H9 (cell line): ENCODE measurements around the gene IQGAP2. TPM values are rescaled to one million over a fixed set of nuclear protein-coding genes. Genes with fewer than 3 reads are reported as not detected.
"Not testable (repeated sequence)": the region's sequence is repeated elsewhere in the genome, so short reads cannot be mapped to it uniquely, and the experiment has no call there.

ENCODE experiments used
- DNase-seq: peaks from one replicate; pipeline ENCODE4 v3.0.0-alpha.2; 2017
- H2AFZ ChIP-seq: one replicate; pipeline ENCODE4 v1.6.1; 2013; ENCODE audit warnings: mild to moderate bottlenecking, low read length, control low read depth, moderate library complexity
- H2AK5ac ChIP-seq: 2 replicates; pipeline ENCODE4 v1.6.1; 2013; ENCODE audit warnings: low read length, control low read depth, mixed read lengths; ENCODE audit not compliant: insufficient read length
- H2BK120ac ChIP-seq: one replicate; pipeline ENCODE4 v1.6.1; 2013; ENCODE audit warnings: low read depth, mild to moderate bottlenecking, low read length, control low read depth, inconsistent platforms; ENCODE audit not compliant: poor library complexity, severe bottlenecking
- H2BK12ac ChIP-seq: 2 replicates; pipeline ENCODE4 v1.6.1; 2013; ENCODE audit warnings: low read length, control low read depth, mixed read lengths, low read depth; ENCODE audit not compliant: insufficient read length
- H2BK15ac ChIP-seq: 2 replicates; pipeline ENCODE4 v1.6.1; 2013; ENCODE audit warnings: low read depth, low read length, control low read depth
- H2BK20ac ChIP-seq: one replicate; pipeline ENCODE4 v1.6.1; 2013; ENCODE audit warnings: low read depth, mild to moderate bottlenecking, low read length, control low read depth, inconsistent platforms; ENCODE audit not compliant: poor library complexity, severe bottlenecking
- H2BK5ac ChIP-seq: 2 replicates; pipeline ENCODE4 v1.6.1; 2013; ENCODE audit warnings: low read length, control low read depth, mixed read lengths; ENCODE audit not compliant: insufficient read length
- H3K14ac ChIP-seq: 2 replicates; pipeline ENCODE4 v1.6.1; 2013; ENCODE audit warnings: low read length, control low read depth; ENCODE audit not compliant: insufficient read depth
- H3K18ac ChIP-seq: 2 replicates; pipeline ENCODE4 v1.6.1; 2013; ENCODE audit warnings: low read depth, mild to moderate bottlenecking, mixed read lengths, low read length, control low read depth; ENCODE audit not compliant: insufficient read length
- H3K23ac ChIP-seq: 2 replicates; pipeline ENCODE4 v1.6.1; 2013; ENCODE audit warnings: low read length, control low read depth, mixed read lengths, low read depth; ENCODE audit not compliant: insufficient read length
- H3K23me2 ChIP-seq: 2 replicates; pipeline ENCODE4 v1.6.1; 2013; ENCODE audit warnings: low read depth, mild to moderate bottlenecking, mixed read lengths, low read length, control low read depth; ENCODE audit not compliant: insufficient read length, poor library complexity, severe bottlenecking
- H3K27ac ChIP-seq: 2 replicates; pipeline ENCODE4 v1.5.1; 2013; ENCODE audit warnings: low read length, control low read depth, mixed read lengths, low read depth; ENCODE audit not compliant: insufficient read length
- H3K27me3 ChIP-seq: 2 replicates; pipeline ENCODE4 v1.6.1; 2013; ENCODE audit warnings: low read length, control low read depth, inconsistent platforms; ENCODE audit not compliant: insufficient read depth
- H3K4ac ChIP-seq: 2 replicates; pipeline ENCODE4 v1.6.1; 2013; ENCODE audit warnings: low read depth, mild to moderate bottlenecking, control low read depth, inconsistent platforms, low read length, moderate library complexity
- H3K4me1 ChIP-seq: 2 replicates; pipeline ENCODE4 v1.6.1; 2013; ENCODE audit warnings: low read length, control low read depth, inconsistent platforms; ENCODE audit not compliant: insufficient read depth
- H3K4me2 ChIP-seq: 2 replicates; pipeline ENCODE4 v1.6.1; 2013; ENCODE audit warnings: low read length, control low read depth, mixed read lengths; ENCODE audit not compliant: insufficient read length, insufficient read depth
- H3K56ac ChIP-seq: 2 replicates; pipeline ENCODE4 v1.6.1; 2013; ENCODE audit warnings: low read depth, mild to moderate bottlenecking, mixed read lengths, low read length, control low read depth; ENCODE audit not compliant: insufficient read length
- H3K79me1 ChIP-seq: 2 replicates; pipeline ENCODE4 v1.6.1; 2013; ENCODE audit warnings: low read depth, mild to moderate bottlenecking, moderate library complexity, low read length, control low read depth, inconsistent platforms; ENCODE audit not compliant: insufficient read depth, poor library complexity, severe bottlenecking
- H3K79me2 ChIP-seq: 2 replicates; pipeline ENCODE4 v1.6.1; 2013; ENCODE audit warnings: low read length, control low read depth, inconsistent platforms; ENCODE audit not compliant: insufficient read depth
- H3K9ac ChIP-seq: 2 replicates; pipeline ENCODE4 v1.6.1; 2013; ENCODE audit warnings: low read length, control low read depth, mixed read lengths; ENCODE audit not compliant: insufficient read length; ENCODE audit errors: extremely low read depth
- H3K9me3 ChIP-seq: one replicate; pipeline ENCODE4 v1.6.1; 2013; ENCODE audit warnings: low read depth, low read length, inconsistent platforms; ENCODE audit not compliant: control insufficient read depth
- H3T11ph ChIP-seq: one replicate; pipeline ENCODE4 v1.6.1; 2013; ENCODE audit warnings: mild to moderate bottlenecking, low read length, control low read depth, inconsistent platforms
- H4K20me1 ChIP-seq: one replicate; pipeline ENCODE4 v1.6.1; 2013; ENCODE audit not compliant: control insufficient read depth, insufficient read length, insufficient read depth
- H4K5ac ChIP-seq: 2 replicates; pipeline ENCODE4 v1.6.1; 2013; ENCODE audit warnings: low read depth, mild to moderate bottlenecking, mixed read lengths, low read length, control low read depth; ENCODE audit not compliant: insufficient read length
- H4K8ac ChIP-seq: replicated peaks from 2 replicates; pipeline ENCODE4 v1.6.1; 2013; ENCODE audit warnings: low read length, control low read depth, mixed read lengths, low read depth; ENCODE audit not compliant: insufficient read length
- H4K91ac ChIP-seq: 2 replicates; pipeline ENCODE4 v1.6.1; 2013; ENCODE audit warnings: low read depth, mild to moderate bottlenecking, moderate library complexity, mixed read lengths, low read length, control low read depth; ENCODE audit not compliant: insufficient read length
- H3K27ac Mint-ChIP-seq, 3 experiments: 2 replicates in 2 of 3; 3 replicates in 1 of 3; pipeline ENCODE4 v1.8.0; 2020 to 2021; ENCODE audit warnings: mixed read lengths in 3 of 3, mild to moderate bottlenecking in 1 of 3, moderate library complexity in 1 of 3
- H3K27me3 Mint-ChIP-seq: 2 replicates; pipeline ENCODE4 v1.8.0; 2021; ENCODE audit warnings: low read depth, mild to moderate bottlenecking, moderate library complexity, mixed read lengths
- H3K36me3 Mint-ChIP-seq, 3 experiments: 2 replicates in 2 of 3; 3 replicates in 1 of 3; pipeline ENCODE4 v1.8.0; 2020 to 2021; ENCODE audit warnings: low read depth in 3 of 3, mixed read lengths in 3 of 3; ENCODE audit not compliant: insufficient read depth in 1 of 3
- H3K4me1 Mint-ChIP-seq, 2 experiments: 2 replicates each; pipeline ENCODE4 v1.8.0; 2020; ENCODE audit warnings: mixed read lengths in 2 of 2
- H3K4me3 Mint-ChIP-seq, 2 experiments: 2 replicates in 1 of 2; 3 replicates in 1 of 2; pipeline ENCODE4 v1.8.0; 2020 to 2021; ENCODE audit warnings: mild to moderate bottlenecking in 2 of 2, mixed read lengths in 2 of 2, moderate library complexity in 1 of 2
- H3K9me3 Mint-ChIP-seq, 2 experiments: 2 replicates in 1 of 2; 3 replicates in 1 of 2; pipeline ENCODE4 v1.8.0; 2020; ENCODE audit warnings: mild to moderate bottlenecking in 2 of 2, mixed read lengths in 2 of 2, moderate library complexity in 1 of 2
- WGBS: extraction: QIAGEN DNeasy Blood & Tissue Kit; methylation state at CpG from one replicate; pipeline ENCODE4 v1.1.7; 2013; ENCODE audit warnings: missing lambda C conversion rate, low lambda C conversion rate, mixed read lengths; ENCODE audit not compliant: insufficient read length; ENCODE audit errors: extremely low coverage; 5-methylcytosine and 5-hydroxymethylcytosine counted together
- total RNA-seq: library from RNA; stranded (reverse); gene quantifications from 2 replicates; pipeline ENCODE4 v1.2.1, GENCODE V29; 2021
- TF ChIP-seq, protein P1 (sequence below): fragments of 200-600 bp; sonication (generic); conservative IDR thresholded peaks from 3 replicates; pipeline ENCODE4 v1.8.0; 2021; ENCODE audit warnings: antibody characterized with exemption, mild to moderate bottlenecking

IQGAP2 gene
- total RNA-seq, 1 experiment from 2014 or later = 22.5 TPM

DNA sequence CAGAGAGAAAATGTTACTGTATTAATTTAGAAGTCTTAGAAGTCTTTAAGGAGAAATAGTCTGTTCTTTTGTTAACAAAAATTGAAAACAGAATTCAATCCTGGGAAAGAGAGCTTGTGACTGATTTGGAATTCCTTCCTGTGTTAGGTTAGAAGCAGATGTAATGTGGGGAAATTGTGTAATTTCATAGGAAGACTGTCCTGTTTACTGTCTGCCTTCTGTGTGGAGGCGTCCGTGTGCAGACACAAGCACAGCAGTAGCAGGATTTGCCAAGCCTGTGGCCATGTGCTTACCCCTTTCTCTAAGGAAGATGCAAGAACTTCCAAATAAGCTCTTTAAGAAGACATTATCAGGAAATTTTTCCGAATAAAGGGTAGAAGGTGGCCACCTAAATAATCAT lies 276.1 kb downstream of the IQGAP2 start:
- no peak overlapping the region for H3T11ph ChIP-seq
- no peak overlapping the region for H2BK12ac ChIP-seq
- no peak for DNase-seq
- no peak overlapping the region for H2AFZ ChIP-seq
- no peak overlapping the region for H3K4ac ChIP-seq
- no peak overlapping the region for H2AK5ac ChIP-seq
- no peak overlapping the region for H2BK120ac ChIP-seq
- no peak overlapping the region for H3K18ac ChIP-seq
- H3K4me2 ChIP-seq = no peak overlapping the region
- no peak overlapping the region for H3K27ac Mint-ChIP-seq
- H3K14ac ChIP-seq = no peak overlapping the region
- H2BK15ac ChIP-seq = no peak overlapping the region
- no peak overlapping the region for H2BK5ac ChIP-seq
- H3K27me3 Mint-ChIP-seq = no peaks in the 10 kb centered on the region
- H3K9me3 Mint-ChIP-seq = no peaks in the 10 kb centered on the region
- no peaks in the 10 kb centered on the region for H3K79me1 ChIP-seq
- no peaks in the 10 kb centered on the region for H3K9me3 ChIP-seq
- no peak overlapping the region for H3K23ac ChIP-seq
- H2BK20ac ChIP-seq = no peak overlapping the region
- TF ChIP-seq, protein P1, sequence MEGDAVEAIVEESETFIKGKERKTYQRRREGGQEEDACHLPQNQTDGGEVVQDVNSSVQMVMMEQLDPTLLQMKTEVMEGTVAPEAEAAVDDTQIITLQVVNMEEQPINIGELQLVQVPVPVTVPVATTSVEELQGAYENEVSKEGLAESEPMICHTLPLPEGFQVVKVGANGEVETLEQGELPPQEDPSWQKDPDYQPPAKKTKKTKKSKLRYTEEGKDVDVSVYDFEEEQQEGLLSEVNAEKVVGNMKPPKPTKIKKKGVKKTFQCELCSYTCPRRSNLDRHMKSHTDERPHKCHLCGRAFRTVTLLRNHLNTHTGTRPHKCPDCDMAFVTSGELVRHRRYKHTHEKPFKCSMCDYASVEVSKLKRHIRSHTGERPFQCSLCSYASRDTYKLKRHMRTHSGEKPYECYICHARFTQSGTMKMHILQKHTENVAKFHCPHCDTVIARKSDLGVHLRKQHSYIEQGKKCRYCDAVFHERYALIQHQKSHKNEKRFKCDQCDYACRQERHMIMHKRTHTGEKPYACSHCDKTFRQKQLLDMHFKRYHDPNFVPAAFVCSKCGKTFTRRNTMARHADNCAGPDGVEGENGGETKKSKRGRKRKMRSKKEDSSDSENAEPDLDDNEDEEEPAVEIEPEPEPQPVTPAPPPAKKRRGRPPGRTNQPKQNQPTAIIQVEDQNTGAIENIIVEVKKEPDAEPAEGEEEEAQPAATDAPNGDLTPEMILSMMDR = no peak
- H3K36me3 Mint-ChIP-seq = peaks cover 0 to 3% (median 0%) of the 10 kb centered on the region in 3 experiments; a peak in 2 of 7 replicates
- H3K79me2 ChIP-seq = no peaks in the 10 kb centered on the region
- H3K27me3 ChIP-seq = no peaks in the 10 kb centered on the region; the same call in 1 of the 2 replicates
- no peaks in the 10 kb centered on the region for H3K4me1 Mint-ChIP-seq
- H3K9ac ChIP-seq = no peak overlapping the region
- no peaks in the 10 kb centered on the region for H4K20me1 ChIP-seq
- H3K27ac ChIP-seq = no peak overlapping the region
- no CpG with 5 or more reads among the region's 3 CpGs for WGBS
- no peaks in the 10 kb centered on the region for H3K4me1 ChIP-seq
- no peak overlapping the region for H4K5ac ChIP-seq
- H3K4me3 Mint-ChIP-seq = no peak overlapping the region
- H3K56ac ChIP-seq = no peak overlapping the region
- no peaks in the 10 kb centered on the region for H3K23me2 ChIP-seq
- no peak overlapping the region for H4K8ac ChIP-seq
- H4K91ac ChIP-seq = no peak overlapping the region

DNA sequence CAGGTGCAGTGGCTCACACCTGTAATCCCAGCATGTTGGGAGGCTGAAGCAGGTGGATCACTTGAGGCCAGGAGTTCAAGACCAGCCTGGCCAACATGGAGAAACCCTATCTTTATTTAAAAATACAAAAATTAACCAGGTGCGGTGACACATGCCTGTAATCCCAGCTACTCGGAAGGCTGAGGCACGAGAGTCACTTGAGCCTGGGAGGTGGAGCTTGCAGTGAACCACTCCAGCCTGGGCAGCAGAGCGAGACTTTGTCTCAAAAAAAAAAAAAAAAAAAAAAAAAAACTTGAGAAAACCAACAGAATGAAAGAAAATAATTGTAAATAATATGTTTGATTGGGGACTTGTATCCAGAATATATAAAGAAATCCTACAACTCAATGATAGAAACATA lies 277.7 kb downstream of the IQGAP2 start:
- not testable (repeated sequence) for H3K9ac ChIP-seq, H3K4me1 Mint-ChIP-seq, H3K27me3 Mint-ChIP-seq, H3K36me3 Mint-ChIP-seq, H3K9me3 ChIP-seq, H3K14ac ChIP-seq, H3K9me3 Mint-ChIP-seq, H3K27ac ChIP-seq, H4K5ac ChIP-seq, H2AK5ac ChIP-seq, H3K18ac ChIP-seq, H4K8ac ChIP-seq, H3K4me1 ChIP-seq, H3K27ac Mint-ChIP-seq, H3K4me2 ChIP-seq, H3K4ac ChIP-seq, DNase-seq, H2BK120ac ChIP-seq, H2AFZ ChIP-seq, H3K79me2 ChIP-seq, H3K4me3 Mint-ChIP-seq, H4K20me1 ChIP-seq, H3K27me3 ChIP-seq, H3K23ac ChIP-seq, H2BK15ac ChIP-seq, H3K79me1 ChIP-seq, H3K23me2 ChIP-seq, H2BK12ac ChIP-seq, H2BK5ac ChIP-seq, H4K91ac ChIP-seq, H3K56ac ChIP-seq, H3T11ph ChIP-seq, H2BK20ac ChIP-seq
- WGBS = no CpG with 5 or more reads among the region's 4 CpGs
